Activated T-cell treated with anti-CD3 and anti-CD28 coated beads, Interleukin-2, amount 50 U/mL, for 48 hours (primary cell): ENCODE results near the gene ELOB.

Experiments
- DNase-seq, 2 experiments: peaks; one replicate each; pipeline ENCODE4 v3.0.0-alpha.2; 2020

Gene ELOB

GRCh38 chr16:2779978-2780898, 3.2 kb upstream of the ELOB start:
- peak; percentile 14 to 17 for DNase-seq

GRCh38 chr16:2779151-2779920, 2.3 kb upstream of the ELOB start:
- DNase-seq, result no peak

DNA sequence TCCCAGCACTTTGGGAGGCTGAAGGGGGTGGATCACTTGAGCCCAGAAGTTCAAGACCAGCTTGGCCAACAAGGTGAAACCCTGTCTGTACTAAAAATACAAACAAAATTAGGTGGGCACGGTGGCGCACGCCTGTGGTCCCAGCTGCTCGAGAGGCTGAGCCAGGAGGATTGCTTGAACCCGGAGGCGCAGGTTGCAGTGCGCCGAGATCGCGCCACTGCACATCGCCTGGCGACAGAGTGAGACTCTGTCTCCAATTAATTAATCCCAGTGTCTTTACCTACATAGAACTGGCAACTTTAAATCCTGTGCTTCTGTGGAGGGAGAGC, 1.5 kb upstream of the ELOB start:
- DNase-seq, result no peak

- no peak for DNase-seq
Measured at GRCh38 chr16:2777903-2778629, 986 bp upstream of the ELOB start.

DNA sequence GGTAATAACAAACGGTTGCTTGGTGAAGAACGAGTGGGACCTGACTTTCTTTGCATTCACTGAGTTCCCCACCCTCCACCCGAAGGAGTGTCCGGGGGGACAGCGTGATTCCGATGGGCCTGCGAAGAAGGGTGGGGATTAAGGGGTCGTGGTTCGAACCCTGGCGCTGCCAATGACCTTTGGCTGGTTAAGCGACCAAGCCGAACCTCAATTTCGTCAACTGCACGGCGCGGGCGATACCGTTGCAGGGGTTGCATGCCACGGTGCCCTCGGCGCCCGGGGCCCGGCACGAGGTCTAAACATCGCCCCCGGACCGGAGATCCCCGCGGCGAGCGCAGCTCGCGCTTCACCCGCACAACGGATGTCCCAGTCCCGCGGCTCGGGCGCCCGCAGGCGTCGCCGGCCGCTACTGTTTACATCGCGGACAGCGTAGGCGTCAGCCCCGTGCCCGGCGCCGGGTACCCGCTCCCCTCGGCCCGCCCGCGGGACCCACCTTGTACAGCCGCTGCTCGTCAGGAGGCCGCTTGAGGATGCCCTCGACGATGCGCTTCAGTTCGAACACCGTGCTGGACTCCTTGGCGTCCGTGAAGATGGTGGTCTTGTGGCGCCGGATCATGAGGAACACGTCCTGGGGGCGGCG, 460 bp downstream of the ELOB start:
- DNase-seq, result peak in 1 of 2 experiments; percentile 66

GRCh38 chr16:2775765-2776499, 1.1 kb downstream of the ELOB start:
- DNase-seq, result no peak

GRCh38 chr16:2775131-2775716, 1.9 kb downstream of the ELOB start:
- no peak for DNase-seq

DNA sequence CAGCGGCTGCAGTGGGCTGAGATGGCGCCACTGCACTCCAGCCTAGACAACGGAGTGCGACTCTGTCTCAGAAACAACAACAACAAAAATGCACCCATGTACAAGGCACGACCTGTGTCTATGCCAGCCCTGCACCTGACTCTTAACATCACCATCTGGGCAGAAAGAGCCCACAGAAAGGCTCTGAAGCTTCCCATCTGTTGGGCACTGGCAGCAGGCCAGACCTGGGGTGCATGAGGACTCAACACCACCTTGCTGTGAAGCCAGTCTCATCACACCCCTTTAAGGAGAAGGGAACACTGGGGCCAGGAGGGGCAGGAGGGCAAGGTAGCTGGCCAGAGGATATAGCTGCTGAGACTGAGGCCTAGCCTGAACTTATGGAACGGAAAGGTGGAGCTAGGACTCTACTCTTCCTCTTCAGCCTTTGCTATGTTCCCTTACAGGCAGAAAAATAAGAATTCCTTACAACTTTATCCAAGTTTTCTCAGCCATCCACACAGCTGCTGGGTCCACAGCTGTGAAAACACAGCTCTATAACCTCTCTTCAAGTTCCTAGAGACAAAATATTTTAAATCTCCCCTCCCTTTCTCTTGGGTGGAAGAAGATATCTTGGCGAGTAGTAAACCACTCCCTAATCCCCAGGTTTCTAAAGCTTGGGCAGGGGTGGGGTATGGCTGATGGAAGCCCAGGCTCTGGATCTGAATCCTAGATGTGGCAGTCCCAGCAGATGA, 2.8 kb downstream of the ELOB start:
- DNase-seq, result no peak

GRCh38 chr16:2773188-2773968, 3.7 kb downstream of the ELOB start:
- DNase-seq, result no peak

DNA sequence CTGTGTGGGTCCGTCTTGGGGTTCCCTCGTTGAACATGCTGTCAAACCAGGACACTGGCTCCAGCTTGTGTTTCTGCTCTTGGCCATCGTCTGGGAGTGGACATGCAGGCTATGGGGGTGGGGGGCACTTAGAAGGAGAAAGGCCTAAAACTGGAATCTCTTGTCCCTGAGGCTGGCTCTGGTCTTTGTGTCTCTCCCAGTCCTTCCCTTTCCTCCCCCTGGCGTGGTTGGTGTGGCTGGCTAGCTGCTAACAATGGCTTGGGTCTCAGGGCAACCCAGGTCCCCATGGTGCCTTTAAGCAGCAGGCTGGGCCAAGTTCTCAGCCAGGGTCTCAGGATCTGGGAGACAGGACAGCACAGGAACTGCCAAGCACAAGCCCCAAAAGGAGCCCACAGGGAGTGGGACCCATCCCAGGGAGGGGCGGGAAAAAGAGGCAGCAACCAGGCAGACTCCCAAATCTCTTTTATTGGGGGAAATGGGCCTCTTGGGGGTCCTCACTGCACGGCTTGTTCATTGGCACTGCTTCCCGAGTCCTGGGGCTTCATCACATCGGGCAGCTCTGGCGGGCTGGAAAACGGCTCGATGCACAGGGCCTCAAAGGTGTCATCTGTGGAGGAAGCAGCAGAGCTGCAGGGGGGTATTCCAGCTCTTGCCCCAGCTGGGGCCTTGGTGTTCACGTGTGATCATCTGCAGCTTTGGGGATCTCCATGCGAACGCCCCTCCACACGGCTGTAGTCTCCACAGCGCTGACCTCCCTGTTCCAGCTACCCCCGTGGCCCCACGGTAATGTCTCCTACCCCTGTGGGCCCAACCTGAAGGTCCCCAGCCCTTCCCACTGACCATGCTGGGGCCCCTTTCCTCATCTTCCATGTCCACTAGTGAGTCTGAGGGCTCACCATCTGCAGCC, 5.3 kb downstream of the ELOB start:
- no peak for DNase-seq

- DNase-seq, result no peak
Measured at GRCh38 chr16:2770057-2770951, 6.8 kb downstream of the ELOB start.

- no peak for DNase-seq
Measured at GRCh38 chr16:2769675-2770056, 7.4 kb downstream of the ELOB start.

GRCh38 chr16:2769100-2769529, 8.0 kb downstream of the ELOB start:
- DNase-seq, result no peak

GRCh38 chr16:2768403-2769089, 8.5 kb downstream of the ELOB start:
- DNase-seq, result no peak

GRCh38 chr16:2767891-2768290, 9.2 kb downstream of the ELOB start:
- DNase-seq, result no peak

GRCh38 chr16:2767140-2767731, 9.8 kb downstream of the ELOB start:
- no peak for DNase-seq
